Astrocyte (in vitro differentiated cells and primary cell): Measurements from ENCODE around the gene TNKS1BP1. TPM values are rescaled to one million over a fixed set of nuclear protein-coding genes. Genes with fewer than 3 reads are reported as not detected.

Experiments used
- DNase-seq: peaks from one replicate; pipeline ENCODE4 v3.0.0-alpha.2; 2010; ENCODE audit warnings: low read depth
- FAIRE-seq: peaks from 2 replicates; lab custom pipeline; 2011; peaks lifted over from hg19 to GRCh38; lab: Jason Lieb, UNC
- H2AFZ ChIP-seq: 2 replicates; pipeline ENCODE4 v1.6.0; 2012; ENCODE audit warnings: low read depth, low read length, inconsistent platforms
- H3K27ac ChIP-seq: 2 replicates; pipeline ENCODE4 v1.5.1; 2011; ENCODE audit warnings: low read depth, low read length, inconsistent platforms
- H3K27me3 ChIP-seq: 2 replicates; pipeline ENCODE4 v1.6.0; 2011; ENCODE audit warnings: low read length, inconsistent platforms; ENCODE audit not compliant: insufficient read depth
- H3K36me3 ChIP-seq: 2 replicates; pipeline ENCODE4 v1.5.1; 2011; ENCODE audit warnings: low read length, inconsistent platforms; ENCODE audit not compliant: insufficient read depth
- H3K4me1 ChIP-seq: 2 replicates; pipeline ENCODE4 v1.5.1; 2011; ENCODE audit warnings: low read length, inconsistent platforms; ENCODE audit not compliant: insufficient read depth
- H3K4me2 ChIP-seq: 2 replicates; pipeline ENCODE4 v1.6.0; 2012; ENCODE audit warnings: low read length, inconsistent platforms
- H3K4me3 ChIP-seq: 2 replicates; pipeline ENCODE4 v1.5.1; 2011; ENCODE audit warnings: low read depth, mild to moderate bottlenecking, low read length, inconsistent platforms; ENCODE audit not compliant: insufficient read depth
- H3K79me2 ChIP-seq: 2 replicates; pipeline ENCODE4 v1.6.0; 2012; ENCODE audit warnings: mild to moderate bottlenecking, low read length, inconsistent platforms; ENCODE audit not compliant: insufficient read depth
- H3K9ac ChIP-seq: 2 replicates; pipeline ENCODE4 v1.6.0; 2012; ENCODE audit warnings: mild to moderate bottlenecking, low read length, inconsistent platforms
- H3K9me3 ChIP-seq: 2 replicates; pipeline ENCODE4 v1.5.1; 2012; ENCODE audit warnings: low read depth, mild to moderate bottlenecking, low read length, inconsistent platforms; ENCODE audit not compliant: insufficient read depth
- H4K20me1 ChIP-seq: 2 replicates; pipeline ENCODE4 v1.6.0; 2012; ENCODE audit warnings: low read length, inconsistent platforms; ENCODE audit not compliant: insufficient read depth
- H3K27ac Mint-ChIP-seq: one replicate; pipeline ENCODE4 v1.8.0; 2021; ENCODE audit warnings: mild to moderate bottlenecking, mixed read lengths; ENCODE audit not compliant: unreplicated experiment
- H3K27me3 Mint-ChIP-seq: one replicate; pipeline ENCODE4 v1.8.0; 2021; ENCODE audit warnings: low read depth, mixed read lengths; ENCODE audit not compliant: unreplicated experiment
- H3K36me3 Mint-ChIP-seq: one replicate; pipeline ENCODE4 v1.8.0; 2021; ENCODE audit warnings: low read depth, mixed read lengths; ENCODE audit not compliant: unreplicated experiment
- H3K4me1 Mint-ChIP-seq: one replicate; pipeline ENCODE4 v1.8.0; 2021; ENCODE audit warnings: low read depth, mixed read lengths; ENCODE audit not compliant: unreplicated experiment
- H3K4me3 Mint-ChIP-seq: one replicate; pipeline ENCODE4 v1.8.0; 2021; ENCODE audit warnings: mild to moderate bottlenecking, moderate library complexity, mixed read lengths; ENCODE audit not compliant: unreplicated experiment
- H3K9me3 Mint-ChIP-seq: one replicate; pipeline ENCODE4 v1.8.0; 2021; ENCODE audit warnings: mild to moderate bottlenecking, mixed read lengths; ENCODE audit not compliant: unreplicated experiment
- CTCF ChIP-seq: IDR thresholded peaks from 2 replicates; pipeline ENCODE4 v1.5.1; 2011; ENCODE audit warnings: low read depth, mild to moderate bottlenecking, inconsistent platforms, low read length, moderate library complexity; ENCODE audit not compliant: insufficient read depth
- EZH2 ChIP-seq: IDR thresholded peaks from 2 replicates; pipeline ENCODE4 v1.6.1; 2012; ENCODE audit warnings: mild to moderate bottlenecking, low read length, inconsistent platforms; ENCODE audit not compliant: insufficient read depth
- total RNA-seq: library from RNA; stranded (reverse); gene quantifications from 2 replicates; pipeline ENCODE4 v1.2.1, GENCODE V29; 2021

The TNKS1BP1 gene
- total RNA-seq, 1 donor from 2014 or later = 149 TPM

DNA sequence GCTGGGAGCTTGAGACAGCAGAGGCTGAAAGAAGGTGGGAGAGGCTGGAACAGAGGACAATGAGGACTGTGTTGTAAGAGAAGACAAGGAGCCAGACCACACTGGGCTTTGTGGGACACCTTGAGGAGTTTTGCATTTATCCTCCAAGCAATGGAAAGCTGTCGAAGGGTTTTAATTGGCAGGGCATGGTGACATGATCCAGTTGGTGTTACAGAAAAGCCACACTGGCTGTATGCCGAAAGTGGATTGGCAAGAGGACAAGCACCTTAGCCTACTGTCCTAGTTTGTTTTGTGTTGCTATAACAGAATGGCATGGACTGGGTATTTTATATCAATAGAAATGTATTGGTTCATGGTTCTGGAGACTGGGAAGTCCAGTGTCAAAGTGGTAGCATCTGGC lies 73.7 kb downstream of the TNKS1BP1 start:
- Mint-ChIP-seq H3K4me1 (peaks cover 31% of the 10 kb centered on the region), H3K27me3 (no peaks in the 10 kb centered on the region), H3K27ac (no peak overlapping the region), H3K9me3 (peaks cover 2% of the 10 kb centered on the region), H3K36me3 (no peaks in the 10 kb centered on the region), H3K4me3 (no peak overlapping the region)
- Histone ChIP-seq H3K9me3 (no peaks in the 10 kb centered on the region), H2AFZ (no peak overlapping the region), H3K4me3 (no peak overlapping the region), H3K4me1 (peaks cover 4% of the 10 kb centered on the region), H3K9ac (no peak overlapping the region), H3K79me2 (no peaks in the 10 kb centered on the region), H3K27me3 (peaks cover 4% of the 10 kb centered on the region), H3K27ac (no peak overlapping the region), H4K20me1 (no peaks in the 10 kb centered on the region), H3K4me2 (no peak overlapping the region), H3K36me3 (no peaks in the 10 kb centered on the region)
- TF ChIP-seq CTCF (no peak), EZH2 (no peak)
- DNase-seq (no peak), FAIRE-seq (no peak)

Other genes with a start within 250 kb of the TNKS1BP1 start
- gene LRRC55, start 143.0 kb downstream of the TNKS1BP1 start, total RNA-seq = not detected in 2 replicates
- gene APLNR, start 87.7 kb downstream of the TNKS1BP1 start, total RNA-seq = 0.07 TPM in 1 of 2 replicates, not detected in the other
- 76.9 and 79.5 TPM in 2 replicates for gene SSRP1, start 10.9 kb upstream of the TNKS1BP1 start, total RNA-seq
- not detected in 2 replicates for gene P2RX3, start 13.4 kb upstream of the TNKS1BP1 start, total RNA-seq
- not detected in 2 replicates for gene PRG3, start 56.2 kb upstream of the TNKS1BP1 start, total RNA-seq
- gene PRG2, start 65.7 kb upstream of the TNKS1BP1 start, total RNA-seq = not detected in 2 replicates
- gene SLC43A3, start 102.2 kb upstream of the TNKS1BP1 start, total RNA-seq = 13.3 and 16.4 TPM in 2 replicates
- gene RTN4RL2, start 135.6 kb upstream of the TNKS1BP1 start, total RNA-seq = 0.50 and 0.65 TPM in 2 replicates
- 3.5 and 4.5 TPM in 2 replicates for gene SLC43A1, start 190.8 kb upstream of the TNKS1BP1 start, total RNA-seq
- gene TIMM10, start 205.8 kb upstream of the TNKS1BP1 start, total RNA-seq = 56.1 and 60.3 TPM in 2 replicates
- gene SMTNL1, start 212.6 kb upstream of the TNKS1BP1 start, total RNA-seq = not detected in 2 replicates
- gene UBE2L6, start 242.7 kb upstream of the TNKS1BP1 start, total RNA-seq = 159 and 182 TPM in 2 replicates